ENCODE data around the gene OLFM2.
"Not testable (repeated sequence)": the region's sequence is repeated elsewhere in the genome, so short reads cannot be mapped to it uniquely, and the experiment has no call there.

The OLFM2 gene

DNA sequence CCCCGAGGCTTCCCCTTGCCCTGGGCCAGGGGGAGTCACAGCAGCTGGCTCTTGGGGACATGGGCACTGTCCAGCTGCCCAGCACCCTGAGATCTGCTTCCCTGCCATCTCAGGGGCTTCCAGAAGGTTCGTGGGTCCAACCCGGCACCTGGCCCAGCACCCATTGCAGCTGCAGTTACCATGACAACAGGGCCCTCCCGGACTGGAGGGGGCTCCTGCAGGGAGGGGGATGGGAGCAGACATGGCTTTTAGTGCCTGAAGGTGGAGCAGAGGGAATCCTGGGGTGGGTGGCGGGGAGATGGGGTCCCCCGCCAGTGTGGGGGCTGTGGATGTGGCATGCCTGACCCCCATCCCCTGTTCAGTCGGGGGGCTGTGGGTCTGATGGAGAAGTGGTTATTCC is 86.5 kb downstream of the OLFM2 start:
- no peaks in the 10 kb centered on the region for H3K27me3 ChIP-seq (ENCODE audit: control insufficient read depth, insufficient read depth, low read length)
- H3K4me1 ChIP-seq (ENCODE audit: control insufficient read depth, insufficient read depth, low read length), result no peaks in the 10 kb centered on the region
- no peaks in the 10 kb centered on the region for H3K36me3 ChIP-seq (ENCODE audit: control insufficient read depth, insufficient read depth, low read length)
- H3K4me3 ChIP-seq (ENCODE audit: low read length), result no peak overlapping the region
- H3K9ac ChIP-seq (ENCODE audit: low read length), result no peak overlapping the region
- H3K9me3 ChIP-seq (ENCODE audit: control insufficient read depth, low read length), result no peaks in the 10 kb centered on the region

- no peak overlapping the region for H3K4me3 ChIP-seq (ENCODE audit: low read length)
- no peaks in the 10 kb centered on the region for H3K9me3 ChIP-seq (ENCODE audit: control insufficient read depth, low read length)
- no peak overlapping the region for H3K9ac ChIP-seq (ENCODE audit: low read length)
- H3K27me3 ChIP-seq (ENCODE audit: control insufficient read depth, insufficient read depth, low read length), result no peaks in the 10 kb centered on the region
- H3K4me1 ChIP-seq (ENCODE audit: control insufficient read depth, insufficient read depth, low read length), result no peaks in the 10 kb centered on the region
- H3K36me3 ChIP-seq (ENCODE audit: control insufficient read depth, insufficient read depth, low read length), result no peaks in the 10 kb centered on the region
These were observed 87.6 kb downstream of the OLFM2 start for GRCh38 chr19:9848762-9849161.

DNA sequence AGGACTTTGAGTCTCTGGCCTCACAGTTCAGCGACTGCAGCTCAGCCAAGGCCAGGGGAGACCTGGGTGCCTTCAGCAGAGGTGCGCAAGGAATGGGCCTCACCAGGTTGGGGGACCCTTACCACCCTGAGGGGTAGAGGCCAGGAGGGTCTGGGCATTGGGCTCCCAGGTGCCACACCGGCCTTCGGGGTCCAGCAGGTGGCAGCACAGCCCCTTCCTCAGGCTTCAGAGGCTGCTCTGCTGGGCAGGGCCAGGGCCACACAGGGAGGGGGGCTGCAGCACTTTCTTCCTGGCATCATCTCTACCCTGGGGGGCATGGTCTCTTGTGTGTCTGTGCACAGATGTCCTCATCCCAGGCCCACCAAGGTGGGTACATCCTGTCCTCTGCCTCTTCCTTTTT is 88.3 kb downstream of the OLFM2 start:
- no peak overlapping the region for H3K4me3 ChIP-seq (ENCODE audit: low read length)
- H3K9me3 ChIP-seq (ENCODE audit: control insufficient read depth, low read length), result no peaks in the 10 kb centered on the region
- no peaks in the 10 kb centered on the region for H3K4me1 ChIP-seq (ENCODE audit: control insufficient read depth, insufficient read depth, low read length)
- no peak overlapping the region for H3K9ac ChIP-seq (ENCODE audit: low read length)
- peaks cover 6% of the 10 kb centered on the region for H3K36me3 ChIP-seq (ENCODE audit: control insufficient read depth, insufficient read depth, low read length)
- H3K27me3 ChIP-seq (ENCODE audit: control insufficient read depth, insufficient read depth, low read length), result no peaks in the 10 kb centered on the region

GRCh38 chr19:9847087-9847671 is 89.1 kb downstream of the OLFM2 start:
- Histone ChIP-seq H3K9me3 (ENCODE audit: control insufficient read depth, low read length) (no peaks in the 10 kb centered on the region), H3K36me3 (ENCODE audit: control insufficient read depth, insufficient read depth, low read length) (peaks cover 7% of the 10 kb centered on the region), H3K4me3 (ENCODE audit: low read length) (no peak overlapping the region), H3K4me1 (ENCODE audit: control insufficient read depth, insufficient read depth, low read length) (no peaks in the 10 kb centered on the region), H3K27me3 (ENCODE audit: control insufficient read depth, insufficient read depth, low read length) (no peaks in the 10 kb centered on the region), H3K9ac (ENCODE audit: low read length) (no peak overlapping the region)

DNA sequence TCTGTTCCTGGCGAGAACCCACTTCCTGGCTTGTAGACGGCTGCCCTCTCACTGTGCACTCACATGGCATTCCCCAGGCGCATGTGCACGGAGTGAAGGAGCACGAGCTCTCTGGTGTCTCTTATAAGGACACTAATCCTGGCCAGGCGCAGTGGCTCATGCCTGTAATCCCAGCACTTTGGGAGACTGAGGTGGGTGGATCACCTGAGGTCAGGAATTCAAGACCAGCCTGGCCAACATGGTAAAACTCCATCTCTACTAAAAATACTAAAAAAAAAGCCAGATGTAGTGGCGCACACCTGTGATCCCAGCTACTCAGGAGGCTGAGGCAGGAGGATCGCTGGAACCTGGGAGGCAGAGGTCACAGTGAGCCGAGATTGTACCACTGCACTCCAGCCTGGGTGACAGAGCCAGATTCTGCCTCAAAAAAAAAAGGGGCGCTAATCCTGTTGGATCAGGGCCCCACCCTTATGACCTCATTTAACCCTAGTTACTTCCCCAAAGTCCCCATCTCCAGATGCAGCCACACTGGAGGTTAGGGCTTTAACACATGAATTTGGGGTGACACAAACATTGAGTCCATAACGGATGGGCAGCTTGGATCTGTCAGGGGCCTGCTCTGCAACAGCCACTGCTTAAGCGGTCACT is 92.6 kb downstream of the OLFM2 start:
- not testable (repeated sequence) for H3K27me3 ChIP-seq (ENCODE audit: control insufficient read depth, insufficient read depth, low read length); H3K4me3 ChIP-seq (ENCODE audit: low read length); H3K4me1 ChIP-seq (ENCODE audit: control insufficient read depth, insufficient read depth, low read length); H3K9me3 ChIP-seq (ENCODE audit: control insufficient read depth, low read length); H3K9ac ChIP-seq (ENCODE audit: low read length)
- peaks cover 20% of the 10 kb centered on the region for H3K36me3 ChIP-seq (ENCODE audit: control insufficient read depth, insufficient read depth, low read length)

DNA sequence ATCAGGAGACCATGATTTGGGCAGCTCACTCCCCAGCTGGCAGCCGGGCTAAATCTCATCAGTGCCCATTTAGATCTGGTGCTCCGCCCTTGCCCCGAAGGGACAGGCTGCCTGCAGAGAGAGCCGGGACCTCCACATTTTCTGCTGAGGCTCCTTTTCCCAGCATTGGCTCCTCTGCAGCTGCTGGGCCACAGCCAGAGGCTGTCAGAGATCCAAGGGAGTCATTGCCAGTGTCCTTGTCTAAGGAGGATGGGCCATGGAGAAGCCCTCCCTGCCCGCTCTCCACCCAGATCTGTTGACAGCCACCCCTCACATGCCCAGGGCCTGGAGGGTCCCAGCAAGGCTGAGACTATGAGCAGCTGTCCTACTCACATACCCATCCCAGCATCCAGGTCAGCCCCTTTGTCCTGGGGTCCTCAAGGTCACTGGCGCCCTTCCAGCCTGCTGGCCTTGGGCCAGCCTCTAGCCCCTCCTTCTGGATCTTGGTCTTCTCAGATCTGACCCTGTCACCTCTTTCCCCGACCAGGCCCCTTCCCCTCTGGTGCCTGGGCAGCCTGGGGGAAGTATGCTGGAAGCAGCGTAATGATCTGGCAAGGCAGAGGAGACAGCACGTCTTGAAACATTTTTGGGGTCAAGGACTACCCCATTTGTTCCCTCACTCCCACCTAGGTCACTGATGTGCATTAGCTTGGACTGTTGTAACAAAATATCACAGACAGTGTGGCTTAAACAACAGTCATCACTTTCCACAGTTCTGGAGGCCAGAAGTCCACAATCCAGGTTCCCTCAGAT is 93.3 kb downstream of the OLFM2 start:
- no peak overlapping the region for H3K9ac ChIP-seq (ENCODE audit: low read length)
- no peaks in the 10 kb centered on the region for H3K27me3 ChIP-seq (ENCODE audit: control insufficient read depth, insufficient read depth, low read length)
- H3K36me3 ChIP-seq (ENCODE audit: control insufficient read depth, insufficient read depth, low read length), result peaks cover 20% of the 10 kb centered on the region
- H3K4me1 ChIP-seq (ENCODE audit: control insufficient read depth, insufficient read depth, low read length), result no peaks in the 10 kb centered on the region
- no peak overlapping the region for H3K4me3 ChIP-seq (ENCODE audit: low read length)
- H3K9me3 ChIP-seq (ENCODE audit: control insufficient read depth, low read length), result no peaks in the 10 kb centered on the region

- Histone ChIP-seq H3K4me3 (ENCODE audit: low read length) (no peak overlapping the region), H3K4me1 (ENCODE audit: control insufficient read depth, insufficient read depth, low read length) (peaks cover 9% of the 10 kb centered on the region), H3K27me3 (ENCODE audit: control insufficient read depth, insufficient read depth, low read length) (no peaks in the 10 kb centered on the region), H3K9me3 (ENCODE audit: control insufficient read depth, low read length) (no peaks in the 10 kb centered on the region), H3K36me3 (ENCODE audit: control insufficient read depth, insufficient read depth, low read length) (peaks cover 20% of the 10 kb centered on the region), H3K9ac (ENCODE audit: low read length) (no peak overlapping the region)
These were observed 96.9 kb downstream of the OLFM2 start for GRCh38 chr19:9839415-9839814.

- H3K9me3 ChIP-seq (ENCODE audit: control insufficient read depth, low read length), result no peaks in the 10 kb centered on the region
- no peaks in the 10 kb centered on the region for H3K27me3 ChIP-seq (ENCODE audit: control insufficient read depth, insufficient read depth, low read length)
- peaks cover 17% of the 10 kb centered on the region for H3K36me3 ChIP-seq (ENCODE audit: control insufficient read depth, insufficient read depth, low read length)
- H3K4me1 ChIP-seq (ENCODE audit: control insufficient read depth, insufficient read depth, low read length), result peaks cover 9% of the 10 kb centered on the region
- no peak overlapping the region for H3K9ac ChIP-seq (ENCODE audit: low read length)
- no peak overlapping the region for H3K4me3 ChIP-seq (ENCODE audit: low read length)
These were observed 98.0 kb downstream of the OLFM2 start for GRCh38 chr19:9838324-9838723.

DNA sequence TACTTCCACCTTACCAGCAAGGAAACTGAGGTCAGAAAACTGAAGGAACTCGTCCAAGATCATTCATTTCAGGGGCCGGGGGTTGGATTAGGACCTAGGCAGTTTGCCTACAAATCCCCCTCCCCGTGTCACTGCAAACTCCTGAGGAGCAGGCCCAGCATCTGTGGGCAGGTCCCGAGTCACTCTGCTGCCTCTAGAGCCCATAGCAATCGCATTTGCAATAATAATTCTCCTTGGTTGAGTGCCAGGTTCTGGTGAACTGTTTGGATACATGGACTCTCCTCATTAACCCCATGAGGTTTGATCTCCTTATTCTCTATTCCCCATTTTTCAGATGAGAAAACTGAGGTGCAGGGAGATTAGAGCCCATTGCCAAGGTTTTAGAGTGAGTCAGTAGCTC is 100.3 kb downstream of the OLFM2 start:
- H3K4me3 ChIP-seq (ENCODE audit: low read length), result peak overlapping the region; percentile 7
- peaks cover 2% of the 10 kb centered on the region for H3K36me3 ChIP-seq (ENCODE audit: control insufficient read depth, insufficient read depth, low read length)
- H3K9ac ChIP-seq (ENCODE audit: low read length), result peak overlapping the region; percentile 44
- H3K4me1 ChIP-seq (ENCODE audit: control insufficient read depth, insufficient read depth, low read length), result peaks cover 9% of the 10 kb centered on the region
- no peaks in the 10 kb centered on the region for H3K27me3 ChIP-seq (ENCODE audit: control insufficient read depth, insufficient read depth, low read length)
- H3K9me3 ChIP-seq (ENCODE audit: control insufficient read depth, low read length), result no peaks in the 10 kb centered on the region

- Histone ChIP-seq H3K4me3 (ENCODE audit: low read length) (peak overlapping the region; percentile 7), H3K9ac (ENCODE audit: low read length) (peak overlapping the region; percentile 44), H3K27me3 (ENCODE audit: control insufficient read depth, insufficient read depth, low read length) (no peaks in the 10 kb centered on the region), H3K9me3 (ENCODE audit: control insufficient read depth, low read length) (no peaks in the 10 kb centered on the region), H3K4me1 (ENCODE audit: control insufficient read depth, insufficient read depth, low read length) (peaks cover 9% of the 10 kb centered on the region), H3K36me3 (ENCODE audit: control insufficient read depth, insufficient read depth, low read length) (no peaks in the 10 kb centered on the region)
These were observed 100.8 kb downstream of the OLFM2 start for GRCh38 chr19:9835507-9835949.

- Histone ChIP-seq H3K27me3 (ENCODE audit: control insufficient read depth, insufficient read depth, low read length) (no peaks in the 10 kb centered on the region), H3K9ac (ENCODE audit: low read length) (peak within 1 kb of the TSS; percentile 44), H3K9me3 (ENCODE audit: control insufficient read depth, low read length) (no peaks in the 10 kb centered on the region), H3K4me1 (ENCODE audit: control insufficient read depth, insufficient read depth, low read length) (peaks cover 9% of the 10 kb centered on the region), H3K4me3 (ENCODE audit: low read length) (peak within 1 kb of the TSS; percentile 69), H3K36me3 (ENCODE audit: control insufficient read depth, insufficient read depth, low read length) (no peaks in the 10 kb centered on the region)
These were observed 101.4 kb downstream of the OLFM2 start, which contains the start of gene PIN1 for GRCh38 chr19:9834726-9835506. TSS of gene PIN1 (plus strand) at chr19:9835318. CDS start at chr19:9835345, 27 bp downstream.

Measured in mucosa of stomach (tissue), 1 donor.